GM23248 (cell line): ENCODE measurements around the gene CAMK2D.

Experiments
- EZH2 ChIP-seq: fragments of 200-600 bp; sonication (generic); IDR thresholded peaks from 2 replicates; pipeline ENCODE4 v1.6.1; 2018; ENCODE audit warnings: antibody characterized with exemption, mild to moderate bottlenecking; ENCODE audit not compliant: insufficient read depth, poor library complexity, severe bottlenecking
- EZH2phosphoT487 ChIP-seq: fragments of 200-600 bp; sonication (generic); IDR thresholded peaks from 2 replicates; pipeline ENCODE4 v1.6.1; 2018; ENCODE audit warnings: antibody characterized with exemption, moderate library complexity, mild to moderate bottlenecking, low read depth; ENCODE audit not compliant: insufficient read depth

DNA sequence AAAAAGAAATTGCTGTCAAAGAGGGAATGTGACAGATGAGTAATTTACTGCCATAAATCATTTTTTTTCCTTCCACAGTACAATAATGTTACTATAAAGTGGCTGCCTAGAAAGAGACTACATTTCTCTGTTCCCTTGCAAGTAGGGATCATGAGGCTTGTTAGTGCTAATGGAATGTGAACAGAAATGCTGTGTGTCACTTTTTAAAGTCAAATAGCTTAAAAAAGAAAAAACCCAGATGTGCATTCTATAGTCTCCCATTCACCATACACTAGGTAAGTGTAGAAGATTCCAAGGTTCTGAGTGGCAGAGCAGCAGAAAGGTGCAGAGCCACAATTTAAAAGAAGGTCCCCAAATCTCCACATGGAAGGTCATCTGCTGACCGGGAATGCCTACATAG lies 328.4 kb downstream of the CAMK2D start:
- TF ChIP-seq EZH2, result no peak
- no peak for TF ChIP-seq EZH2phosphoT487
